NCI-H1092 (cell line): ENCODE measurements around the gene LAGE3.

ENCODE experiments used
- DNase-seq: peaks from one replicate; lab custom pipeline; 2025; lab: John Stamatoyannopoulos, UW

LAGE3 gene

GRCh38 chrX:154478728-154479622, at the start of gene LAGE3:
TSS of gene LAGE3 (minus strand) at chrX:154479281. CDS start at chrX:154478915, 366 bp downstream.
- DNase-seq = peak; percentile 90

GRCh38 chrX:154526901-154527675, 48.0 kb upstream of the LAGE3 start:
- peak; percentile 74 for DNase-seq

GRCh38 chrX:154525606-154526490, 46.8 kb upstream of the LAGE3 start:
- no peak for DNase-seq

- no peak for DNase-seq
Measured at GRCh38 chrX:154519389-154519788, 40.3 kb upstream of the LAGE3 start.

- DNase-seq = no peak
Measured at GRCh38 chrX:154517101-154517781, 38.2 kb upstream of the LAGE3 start.

GRCh38 chrX:154516656-154517100, 37.6 kb upstream of the LAGE3 start:
- DNase-seq = no peak

- peak; percentile 90 for DNase-seq
Measured at GRCh38 chrX:154515966-154516655, 37.0 kb upstream of the LAGE3 start, which contains the start of gene FAM3A. TSS of gene FAM3A (minus strand) at chrX:154516232. CDS start at chrX:154515772, 460 bp downstream.

GRCh38 chrX:154515090-154515965, 36.2 kb upstream of the LAGE3 start:
- peak; percentile 11 for DNase-seq

GRCh38 chrX:154513716-154514115, 34.6 kb upstream of the LAGE3 start:
- no peak for DNase-seq

- no peak for DNase-seq
Measured at GRCh38 chrX:154512879-154513553, 33.9 kb upstream of the LAGE3 start.

- DNase-seq = no peak
Measured at GRCh38 chrX:154511761-154512160, 32.7 kb upstream of the LAGE3 start.

GRCh38 chrX:154509455-154509854, 30.4 kb upstream of the LAGE3 start:
- no peak for DNase-seq

- DNase-seq = no peak
Measured at GRCh38 chrX:154508384-154508745, 29.3 kb upstream of the LAGE3 start.

- DNase-seq = no peak
Measured at GRCh38 chrX:154507673-154508383, 28.7 kb upstream of the LAGE3 start.

- no peak for DNase-seq
Measured at GRCh38 chrX:154506483-154507332, 27.6 kb upstream of the LAGE3 start.

- DNase-seq = no peak
Measured at GRCh38 chrX:154505734-154506133, 26.7 kb upstream of the LAGE3 start.

GRCh38 chrX:154502989-154503388, 23.9 kb upstream of the LAGE3 start:
- no peak for DNase-seq
